ENCODE results near the gene PSME3IP1.

PSME3IP1 gene

DNA sequence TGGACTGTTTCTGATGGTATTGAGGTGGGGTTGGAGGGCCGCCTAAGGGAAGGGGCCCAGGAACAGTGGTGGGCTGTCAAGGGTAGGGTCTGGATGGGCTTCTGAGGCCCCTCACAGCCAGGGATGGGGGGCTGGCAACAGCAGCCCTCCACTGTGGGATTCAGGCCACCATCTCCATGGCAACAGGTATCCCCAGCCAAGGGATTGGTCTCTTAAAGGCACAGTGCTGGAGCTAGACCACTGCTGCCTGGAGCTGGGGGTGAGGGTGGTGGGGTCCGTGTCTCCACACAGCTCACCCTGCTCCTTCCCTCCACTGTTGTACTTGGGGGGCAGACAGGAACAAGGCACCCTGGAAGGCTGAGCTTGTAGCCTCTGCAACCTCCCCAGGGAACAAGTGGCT is 41.8 kb downstream of the PSME3IP1 start:
- no peak for DNase-seq (ENCODE audit: low spot score)

DNA sequence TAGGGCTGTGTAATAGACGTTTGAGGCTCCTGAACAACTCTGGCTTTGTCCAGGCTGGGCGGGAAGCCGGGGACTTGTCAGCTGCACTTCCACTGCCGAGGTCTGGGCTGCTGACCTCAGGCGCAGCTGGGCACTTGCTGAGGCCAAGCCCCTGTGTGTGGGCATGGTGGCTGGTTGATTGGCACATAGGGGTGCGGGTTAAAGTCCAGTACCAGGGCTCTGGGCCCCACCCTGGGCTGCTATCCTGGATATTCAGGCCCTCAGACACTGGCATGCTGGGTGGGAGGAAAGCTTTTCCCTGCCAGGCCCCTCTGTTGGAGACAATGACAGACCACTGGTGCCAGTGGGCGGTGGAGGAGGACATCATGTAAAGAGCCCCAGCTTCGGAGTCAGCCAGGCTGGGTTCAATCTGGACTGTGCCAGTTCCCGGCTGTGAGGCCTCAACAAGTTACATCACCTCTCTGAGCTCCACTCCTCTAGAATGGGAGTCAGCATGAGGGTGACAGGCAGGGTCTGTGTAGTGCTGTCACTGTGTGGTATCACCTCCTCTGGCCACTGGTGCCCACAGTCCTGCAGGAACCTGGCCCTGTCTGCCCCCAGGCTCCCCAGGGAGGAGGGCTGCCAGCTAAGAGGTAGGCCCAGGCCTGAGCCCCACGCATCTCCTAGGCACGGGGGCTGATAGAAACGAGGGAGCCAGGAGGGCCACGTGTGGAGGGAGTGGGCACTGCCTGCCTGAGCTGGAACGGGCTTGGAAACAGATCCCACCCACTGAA is 42.5 kb downstream of the PSME3IP1 start:
- no peak for DNase-seq (ENCODE audit: low spot score)

GRCh38 chr16:57141822-57142631 is 43.8 kb downstream of the PSME3IP1 start:
- DNase-seq (ENCODE audit: low spot score) = no peak

DNA sequence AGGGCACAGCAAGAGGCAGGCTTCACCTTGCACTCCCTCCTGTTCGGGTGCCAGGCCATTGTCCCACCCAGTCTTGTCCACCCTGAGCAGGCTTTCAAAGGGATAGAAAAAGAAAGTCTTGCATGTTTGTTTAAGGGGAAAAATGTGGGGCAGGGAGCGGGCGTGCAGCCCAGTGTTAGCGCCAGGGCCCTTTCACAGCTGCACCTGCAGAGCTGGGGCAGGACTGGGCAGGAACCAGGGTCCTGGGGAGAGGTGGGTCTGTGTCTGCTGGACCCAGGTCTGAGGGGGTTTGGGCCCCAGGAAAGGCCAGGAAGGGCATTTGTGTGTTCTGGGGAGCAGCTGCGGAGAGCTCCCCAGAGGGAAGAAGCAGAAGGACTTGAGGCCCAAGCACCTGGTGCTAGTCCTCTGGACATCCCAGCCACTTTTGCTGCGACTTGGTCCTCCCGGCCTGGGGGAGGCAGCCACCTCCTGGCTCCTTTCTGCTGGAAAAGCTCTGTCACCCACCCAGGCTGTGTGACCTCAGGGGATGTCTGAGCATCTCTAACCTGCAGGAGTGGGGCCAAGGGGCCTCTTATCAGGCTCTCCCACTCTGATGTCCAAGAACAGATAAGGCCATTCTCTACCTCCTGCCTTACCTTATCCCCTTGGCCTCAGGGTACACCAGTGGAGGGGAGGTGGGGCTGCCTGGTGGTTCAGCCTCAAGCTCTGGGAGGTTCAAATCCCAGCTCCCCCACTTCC is 44.7 kb downstream of the PSME3IP1 start:
- DNase-seq (ENCODE audit: low spot score) = no peak

DNA sequence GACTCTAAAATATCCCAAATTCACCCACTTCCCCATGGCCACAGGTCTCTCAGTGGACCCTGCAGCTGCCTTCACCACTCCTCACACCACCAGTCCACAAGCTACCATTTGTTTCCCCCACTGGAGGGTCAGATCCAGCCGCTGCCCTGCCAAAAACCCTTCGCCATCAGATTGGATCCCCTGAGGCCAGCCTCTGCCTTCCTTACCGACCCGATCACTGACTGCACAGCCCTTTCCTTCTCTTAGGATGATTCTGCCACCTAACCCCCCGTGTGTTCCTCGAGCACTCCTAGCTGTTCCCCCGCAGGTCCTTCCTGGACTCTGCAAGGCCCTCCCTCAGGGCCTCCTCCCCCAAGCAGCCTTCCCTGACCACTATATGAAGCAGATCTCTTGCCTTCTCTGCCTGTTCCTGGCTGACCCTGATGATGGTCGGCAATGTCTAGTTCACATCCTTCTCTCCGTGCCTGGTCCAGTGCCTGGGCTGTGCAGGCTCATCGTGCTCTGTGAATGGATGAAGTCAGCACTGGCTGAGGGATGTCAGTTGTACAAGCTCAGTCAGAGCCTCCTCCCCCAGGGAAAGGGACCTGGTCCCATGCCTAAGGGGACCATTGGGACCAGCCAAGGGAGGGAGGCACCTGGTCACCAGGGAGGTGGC is 47.4 kb downstream of the PSME3IP1 start:
- DNase-seq (ENCODE audit: low spot score) = no peak

DNA sequence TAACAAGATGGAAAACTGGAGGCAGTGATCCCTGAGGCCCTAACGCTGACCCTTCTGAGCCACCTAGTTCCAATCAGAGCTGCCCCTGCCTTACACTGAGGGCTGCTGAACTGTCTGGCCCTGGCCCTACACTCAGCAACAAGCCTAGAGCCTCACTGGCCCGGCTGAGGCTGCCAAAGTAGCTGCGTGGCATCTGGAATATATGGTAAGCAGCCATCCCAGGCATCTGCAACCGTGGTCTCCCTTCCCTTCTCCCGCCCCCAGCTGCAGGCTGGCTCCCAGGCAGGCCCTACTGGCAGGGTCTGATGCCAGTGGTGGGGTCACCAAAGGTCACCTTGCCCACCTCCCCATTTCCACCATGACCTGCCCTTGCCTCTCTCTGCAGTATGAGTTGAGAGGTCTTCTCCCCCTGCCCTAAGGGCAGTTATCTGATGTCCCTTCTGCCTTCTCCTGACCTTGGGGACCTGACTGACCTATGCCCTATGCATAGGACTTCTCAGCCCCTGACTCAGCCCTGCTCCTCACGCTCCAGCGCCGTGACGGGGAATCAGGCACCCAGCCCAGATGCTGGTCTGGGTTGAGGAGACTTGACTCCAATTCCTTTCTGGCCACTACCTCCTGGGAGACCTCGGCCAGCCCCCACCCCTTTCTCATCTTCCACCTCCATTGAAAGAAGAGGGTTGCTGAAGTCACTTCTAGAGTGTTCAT is 48.1 kb downstream of the PSME3IP1 start:
- no peak for DNase-seq (ENCODE audit: low spot score)

DNA sequence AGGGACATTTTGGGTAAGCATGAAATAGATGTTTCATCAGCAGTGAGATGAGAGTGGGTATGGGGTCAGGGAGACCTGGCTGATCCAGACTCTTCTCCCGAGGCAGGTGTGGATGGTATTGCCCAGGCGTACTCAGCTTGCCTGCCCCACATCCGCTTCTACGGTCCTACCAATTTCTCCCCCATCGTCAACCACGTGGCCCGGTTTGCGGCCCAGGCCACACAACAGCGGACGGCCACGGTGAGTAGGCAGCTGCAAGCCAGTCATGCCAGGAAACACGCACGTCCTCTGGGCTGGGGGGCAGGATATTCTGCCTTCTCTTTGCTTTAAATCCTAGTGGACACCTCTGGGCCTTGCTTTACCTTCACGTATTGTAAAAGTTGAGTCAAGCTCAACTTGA is 48.8 kb downstream of the PSME3IP1 start:
- no peak for DNase-seq (ENCODE audit: low spot score)

GRCh38 chr16:57134982-57135381 is 50.9 kb downstream of the PSME3IP1 start:
- DNase-seq (ENCODE audit: low spot score) = no peak

DNA sequence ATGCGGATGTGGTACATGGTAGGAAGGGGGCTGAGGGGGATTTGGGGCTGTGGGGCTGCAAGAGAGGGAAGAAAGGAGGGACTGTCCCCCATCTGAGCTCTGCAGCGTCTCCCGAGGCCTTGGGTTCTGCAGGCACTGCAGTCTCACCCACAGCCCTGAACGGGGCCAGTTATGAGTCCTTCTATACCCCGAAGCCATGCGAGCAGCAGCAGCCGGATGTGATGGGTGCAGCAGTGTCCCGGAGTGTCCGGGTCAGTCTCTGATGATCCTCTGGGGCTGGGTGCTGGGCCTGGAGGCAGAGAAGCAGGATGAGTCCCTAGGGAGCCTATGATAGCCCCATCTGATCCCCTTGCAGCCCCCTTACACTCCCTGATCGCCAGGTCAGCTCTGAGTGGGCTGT is 52.0 kb downstream of the PSME3IP1 start:
- no peak for DNase-seq (ENCODE audit: low spot score)

DNA sequence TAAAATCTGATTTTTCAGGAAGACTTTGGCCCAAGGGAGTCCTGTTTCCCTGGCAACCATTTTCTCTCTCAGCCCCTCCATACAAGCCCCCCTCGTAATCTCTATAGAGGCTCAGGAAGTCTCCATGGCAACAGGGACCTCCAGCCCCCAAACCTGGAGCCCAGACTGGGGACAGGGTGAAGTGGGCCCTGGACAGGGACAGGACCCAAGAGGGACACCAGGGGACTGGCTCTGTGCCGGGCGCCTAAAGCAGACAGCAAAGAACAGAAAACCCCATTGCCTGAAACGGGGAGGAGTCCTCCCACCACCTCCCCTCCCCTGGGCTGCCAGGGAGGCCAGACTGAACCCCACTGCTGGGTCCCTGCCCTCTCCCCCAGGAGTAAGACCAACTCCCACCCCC is 52.8 kb downstream of the PSME3IP1 start:
- DNase-seq (ENCODE audit: low spot score) = no peak

GRCh38 chr16:57132470-57132869 is 53.4 kb downstream of the PSME3IP1 start:
- DNase-seq (ENCODE audit: low spot score) = peak; percentile 68

- DNase-seq (ENCODE audit: low spot score) = no peak
Observed at GRCh38 chr16:57131351-57131970, 54.4 kb downstream of the PSME3IP1 start.

DNA sequence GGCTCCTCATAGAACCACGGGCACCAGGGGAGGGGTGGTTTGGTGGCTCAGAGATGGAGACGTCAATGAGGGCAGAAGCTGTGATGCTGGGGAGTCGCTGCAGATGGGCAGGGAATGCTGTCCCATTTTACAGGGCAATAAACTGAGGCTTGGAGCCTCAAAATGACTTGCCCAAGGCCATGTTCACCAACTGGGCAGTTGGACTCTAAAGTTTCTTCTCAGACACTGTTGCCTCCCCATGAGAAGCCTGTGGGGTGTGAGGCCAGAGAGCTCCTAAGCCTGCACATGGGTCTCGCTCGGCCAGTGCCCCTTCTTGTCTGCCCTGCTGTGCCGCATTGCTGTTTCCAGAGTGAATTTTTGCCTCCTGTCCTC is 54.9 kb downstream of the PSME3IP1 start:
- no peak for DNase-seq (ENCODE audit: low spot score)

- no peak for DNase-seq (ENCODE audit: low spot score)
Observed at GRCh38 chr16:57128771-57129389, 57.0 kb downstream of the PSME3IP1 start.

- DNase-seq (ENCODE audit: low spot score) = no peak
Observed at GRCh38 chr16:57127836-57128235, 58.0 kb downstream of the PSME3IP1 start.

DNA sequence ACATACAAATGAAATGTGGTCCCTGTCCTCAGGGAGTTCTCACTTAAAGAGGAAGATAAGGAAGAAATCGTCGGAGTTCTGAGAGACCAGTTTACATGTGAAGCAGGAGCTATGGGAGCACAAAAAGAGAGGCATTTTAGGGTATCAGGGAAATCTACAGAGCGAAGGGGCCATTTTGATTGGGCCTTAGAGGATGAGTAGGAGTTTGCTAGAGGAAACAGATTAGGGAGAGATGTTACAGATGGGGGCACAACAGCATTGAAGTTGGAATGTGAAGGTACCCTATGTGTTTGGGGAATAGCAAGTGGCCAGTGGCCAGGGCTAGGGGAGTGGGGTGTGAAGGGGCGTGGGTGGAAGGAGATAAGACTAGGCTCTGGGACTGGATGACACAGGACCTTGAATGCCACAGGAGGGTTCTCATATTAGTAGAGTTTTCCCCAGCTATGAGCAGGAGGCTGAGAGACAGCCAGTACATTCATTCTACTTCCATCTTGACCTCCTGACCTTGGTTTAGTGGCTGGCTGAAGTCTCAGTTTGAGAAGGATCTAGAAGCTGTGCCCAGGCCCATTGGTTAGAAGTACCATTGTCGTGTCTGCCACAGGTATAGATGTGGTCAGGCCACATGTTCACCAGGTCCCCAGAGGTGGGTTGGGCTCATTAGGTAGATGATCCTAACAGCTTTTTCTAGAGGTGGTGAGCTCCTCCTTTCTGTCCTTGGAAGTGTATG is 58.6 kb downstream of the PSME3IP1 start:
- no peak for DNase-seq (ENCODE audit: low spot score)

GRCh38 chr16:57126411-57126810 is 59.4 kb downstream of the PSME3IP1 start:
- no peak for DNase-seq (ENCODE audit: low spot score)

DNA sequence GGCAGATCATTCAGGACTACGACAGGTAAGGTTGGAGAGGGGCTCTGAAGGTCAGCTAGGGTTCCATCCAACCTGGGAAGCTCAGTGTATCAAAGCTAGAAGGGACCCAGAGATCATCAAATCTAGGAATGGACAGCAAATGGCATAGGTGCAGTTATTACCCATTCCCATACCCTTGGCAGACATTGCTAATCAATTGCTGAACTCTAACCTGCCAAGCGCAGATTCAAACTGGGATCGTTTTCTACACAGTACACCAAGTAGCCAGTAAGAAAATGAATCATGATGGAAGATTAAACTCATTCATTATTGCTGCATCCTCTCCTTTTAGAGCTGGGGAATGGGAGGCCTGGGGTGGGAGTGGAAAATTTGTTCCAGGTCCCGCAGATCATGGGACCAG is 59.9 kb downstream of the PSME3IP1 start:
- no peak for DNase-seq (ENCODE audit: low spot score)

GRCh38 chr16:57125376-57125775 is 60.5 kb downstream of the PSME3IP1 start:
- no peak for DNase-seq (ENCODE audit: low spot score)
